Stimulated activated CD8-positive, alpha-beta memory T cell treated with anti-CD3 and anti-CD28 coated beads, Interleukin-12 subunit alpha, Interleukin-12 subunit beta, amount 100 ng/mL, for 4 hours (primary cell): ENCODE measurements around the gene NUTM2B.
"Not testable (repeated sequence)": the region's sequence is repeated elsewhere in the genome, so short reads cannot be mapped to it uniquely, and the experiment has no call there.

Experiments
- DNase-seq: peaks from one replicate; pipeline ENCODE4 v3.0.0-alpha.2; 2020; ENCODE audit warnings: low read depth

The NUTM2B gene

DNA sequence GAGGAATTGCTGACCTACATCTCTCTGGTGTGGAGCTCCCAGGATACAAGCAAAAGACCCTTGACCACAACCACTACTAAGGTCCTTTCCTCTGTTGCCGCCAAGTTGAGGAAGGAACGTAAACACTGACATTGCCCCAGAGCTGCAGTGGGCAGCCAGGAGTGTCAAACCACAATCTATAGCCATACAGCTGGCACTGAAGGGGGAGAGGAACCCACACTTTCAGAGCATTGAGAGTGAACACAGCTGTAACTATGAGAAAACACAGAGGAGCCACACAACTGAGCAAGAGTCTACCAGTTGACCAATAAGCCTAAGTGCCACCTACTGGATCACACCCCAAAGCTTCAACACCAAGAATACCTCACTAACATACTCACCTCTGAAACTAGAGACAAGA is 45.5 kb downstream of the NUTM2B start:
- not testable (repeated sequence) for DNase-seq

DNA sequence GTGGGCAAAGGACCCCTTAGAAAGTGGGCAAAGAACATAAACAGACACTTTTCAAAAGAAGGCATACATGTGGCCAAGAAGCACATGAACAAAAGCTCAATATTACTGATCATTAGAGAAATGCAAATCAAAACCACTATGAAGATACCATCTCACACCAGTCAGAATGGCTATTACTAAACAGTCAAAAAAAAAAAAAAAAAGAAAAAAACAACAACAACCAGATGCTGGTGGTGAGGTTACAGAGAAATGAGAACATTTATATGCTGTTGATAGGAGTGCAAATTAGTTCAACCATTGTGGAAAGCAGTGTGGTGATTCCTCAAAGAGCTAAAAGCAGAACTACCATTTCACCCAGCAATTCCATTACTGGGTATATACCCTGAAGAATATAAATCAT is 50.6 kb downstream of the NUTM2B start:
- DNase-seq: not testable (repeated sequence)

DNA sequence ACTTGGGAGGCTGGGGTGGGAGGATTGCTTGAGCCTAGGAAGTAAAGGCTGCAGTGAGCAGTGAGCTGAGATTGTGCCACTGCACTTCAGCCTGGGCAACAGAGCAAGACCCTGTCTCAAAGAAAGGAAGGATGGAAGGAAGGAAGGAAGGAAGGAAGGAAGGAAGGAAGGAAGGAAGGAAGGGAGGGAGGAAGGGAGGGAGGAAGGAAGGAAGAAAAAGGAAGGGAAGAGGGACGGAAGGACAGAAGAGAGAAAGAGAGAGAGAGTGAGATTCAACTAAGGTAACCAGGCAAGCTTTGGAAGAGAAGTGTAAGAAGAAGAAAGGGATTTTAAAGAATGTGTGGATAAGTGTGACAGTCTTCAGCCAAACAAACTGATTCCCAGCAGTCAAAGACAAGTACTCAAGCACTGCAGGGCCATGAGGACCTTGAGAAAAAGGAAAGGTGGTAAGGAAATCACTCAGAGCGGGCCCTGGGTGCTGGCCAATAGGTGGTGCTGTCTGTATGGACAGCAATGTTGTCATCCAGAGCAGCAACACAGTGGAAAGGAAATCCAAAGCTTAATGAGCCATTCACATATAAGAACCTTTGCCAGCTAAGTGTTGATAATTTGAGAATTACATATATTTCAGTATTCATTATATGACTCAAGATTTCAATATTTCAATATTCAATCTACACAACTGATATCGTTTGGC is 55.4 kb downstream of the NUTM2B start:
- DNase-seq: not testable (repeated sequence)
